ENCODE results near the gene VIPAS39. TPM values are rescaled to one million over a fixed set of nuclear protein-coding genes. Genes with fewer than 3 reads are reported as not detected.

VIPAS39 gene
- total RNA-seq, 2 donors from 2014 or later = 10.9 to 13.0 TPM

DNA sequence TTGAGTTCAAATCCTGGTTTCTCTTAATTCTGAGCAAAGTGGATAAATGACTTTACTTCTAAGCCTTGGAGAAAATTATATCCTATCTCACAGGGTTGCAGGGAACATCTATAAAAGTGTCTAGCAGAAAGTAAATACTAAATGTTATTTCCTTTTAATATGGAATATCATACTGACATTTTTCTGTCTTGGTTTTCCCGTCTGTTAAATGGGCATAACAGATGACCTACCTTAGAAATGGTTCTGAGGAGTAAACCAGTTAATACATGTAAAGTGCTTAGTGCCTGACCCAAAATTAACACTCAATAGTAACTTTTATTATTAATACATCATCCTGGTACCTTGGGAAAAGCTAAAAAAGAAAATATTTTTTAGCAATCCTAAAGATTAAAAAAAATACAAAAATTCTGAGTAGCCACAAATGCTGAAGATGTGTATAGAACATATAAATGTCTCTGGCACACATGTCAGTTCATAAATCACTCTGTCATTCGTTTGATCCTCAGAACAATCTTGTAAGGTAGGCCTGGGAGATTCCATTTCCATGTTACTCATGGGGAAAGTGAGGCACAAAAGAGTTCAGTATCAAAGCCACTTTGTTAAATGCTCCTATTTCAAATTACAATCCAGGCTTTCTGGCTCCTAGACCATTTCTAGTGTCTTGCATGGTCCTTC is 1.3 kb downstream of the VIPAS39 start:
- H3K9me3 ChIP-seq = no peaks in the 10 kb centered on the region
- no peak overlapping the region for H3K27ac ChIP-seq
- peaks cover 0 to 21% of the 10 kb centered on the region in 2 donors for H3K4me1 ChIP-seq
- DNase-seq (ENCODE audit: low spot score) = no peak
- no peaks in the 10 kb centered on the region for H3K27me3 ChIP-seq
- no peak overlapping the region for H3K4me3 ChIP-seq
- TF ChIP-seq, protein P1, sequence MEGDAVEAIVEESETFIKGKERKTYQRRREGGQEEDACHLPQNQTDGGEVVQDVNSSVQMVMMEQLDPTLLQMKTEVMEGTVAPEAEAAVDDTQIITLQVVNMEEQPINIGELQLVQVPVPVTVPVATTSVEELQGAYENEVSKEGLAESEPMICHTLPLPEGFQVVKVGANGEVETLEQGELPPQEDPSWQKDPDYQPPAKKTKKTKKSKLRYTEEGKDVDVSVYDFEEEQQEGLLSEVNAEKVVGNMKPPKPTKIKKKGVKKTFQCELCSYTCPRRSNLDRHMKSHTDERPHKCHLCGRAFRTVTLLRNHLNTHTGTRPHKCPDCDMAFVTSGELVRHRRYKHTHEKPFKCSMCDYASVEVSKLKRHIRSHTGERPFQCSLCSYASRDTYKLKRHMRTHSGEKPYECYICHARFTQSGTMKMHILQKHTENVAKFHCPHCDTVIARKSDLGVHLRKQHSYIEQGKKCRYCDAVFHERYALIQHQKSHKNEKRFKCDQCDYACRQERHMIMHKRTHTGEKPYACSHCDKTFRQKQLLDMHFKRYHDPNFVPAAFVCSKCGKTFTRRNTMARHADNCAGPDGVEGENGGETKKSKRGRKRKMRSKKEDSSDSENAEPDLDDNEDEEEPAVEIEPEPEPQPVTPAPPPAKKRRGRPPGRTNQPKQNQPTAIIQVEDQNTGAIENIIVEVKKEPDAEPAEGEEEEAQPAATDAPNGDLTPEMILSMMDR (IDR thresholded peaks at IDR 0.05) = no peak
- peaks cover 24% of the 10 kb centered on the region for H3K36me3 ChIP-seq

DNA sequence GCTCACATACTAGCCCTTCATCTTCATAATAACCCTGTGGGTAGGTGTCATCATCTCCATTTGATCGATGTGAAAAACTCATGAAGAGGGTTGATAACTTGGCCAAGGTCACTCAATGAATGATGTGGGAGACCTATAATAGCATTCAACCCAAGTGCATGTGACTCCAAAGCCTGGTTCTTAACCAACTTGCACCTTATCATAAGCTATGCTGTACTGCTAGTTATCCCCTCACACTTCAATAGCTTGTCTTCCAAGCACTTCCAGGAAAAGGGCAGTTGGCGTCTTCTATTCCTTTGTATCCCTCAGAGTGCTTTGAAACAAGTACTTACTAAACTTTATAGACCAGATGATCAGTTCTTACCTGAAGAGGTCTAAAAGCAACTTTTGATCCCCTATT is 15.2 kb downstream of the VIPAS39 start:
- Histone ChIP-seq H3K36me3 (peaks cover 57% of the 10 kb centered on the region), H3K27ac (no peak overlapping the region), H3K4me1 (no peaks in the 10 kb centered on the region), H3K9me3 (no peaks in the 10 kb centered on the region), H3K27me3 (no peaks in the 10 kb centered on the region), H3K4me3 (no peak overlapping the region)
- no peak for DNase-seq (ENCODE audit: low spot score)
- TF ChIP-seq, protein P1 (IDR thresholded peaks at IDR 0.05) = no peak

DNA sequence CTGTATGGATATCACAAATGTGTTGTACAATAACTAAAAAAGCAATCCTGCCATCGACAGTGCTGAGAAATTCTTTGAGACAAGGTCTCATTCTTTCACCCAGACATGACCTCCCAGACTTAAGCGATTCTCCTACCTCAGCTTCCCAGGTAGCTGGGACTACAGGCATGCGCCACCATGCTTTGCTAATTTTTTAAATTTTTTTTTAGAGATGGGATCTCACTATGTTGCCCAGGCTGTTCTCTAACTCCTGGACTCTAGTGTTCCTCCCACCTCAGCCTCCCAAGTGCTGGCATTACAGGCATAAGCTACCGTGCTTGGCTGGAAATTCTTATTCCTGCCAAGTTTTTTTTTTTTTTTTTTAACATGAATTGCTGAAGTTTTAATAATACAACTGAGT is 17.5 kb downstream of the VIPAS39 start:
- DNase-seq (ENCODE audit: low spot score) = no peak
- Histone ChIP-seq H3K36me3 (peaks cover 73% of the 10 kb centered on the region), H3K9me3 (no peaks in the 10 kb centered on the region), H3K27ac (no peak overlapping the region), H3K4me1 (no peaks in the 10 kb centered on the region), H3K4me3 (no peak overlapping the region), H3K27me3 (no peaks in the 10 kb centered on the region)
- TF ChIP-seq, protein P1 (IDR thresholded peaks at IDR 0.05) = no peak

DNA sequence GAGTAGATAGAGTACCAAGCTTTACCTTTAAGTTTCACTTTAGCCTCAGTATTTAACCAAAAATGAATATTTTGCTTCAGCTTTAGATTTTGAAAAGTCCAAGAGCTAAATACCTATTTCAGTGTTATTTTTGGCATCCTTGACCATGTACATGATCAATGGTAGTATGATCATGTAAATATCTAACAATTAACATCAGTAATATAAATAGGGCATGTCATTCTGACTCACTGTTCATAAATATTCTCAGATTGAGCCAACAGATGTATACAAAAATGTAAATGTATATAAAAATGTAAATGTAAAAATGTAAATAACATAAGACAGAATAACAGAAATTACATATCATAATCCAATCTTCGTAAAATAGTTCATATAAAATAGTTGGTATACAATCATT is 18.8 kb downstream of the VIPAS39 start:
- Histone ChIP-seq H3K4me1 (no peaks in the 10 kb centered on the region), H3K27me3 (no peaks in the 10 kb centered on the region), H3K9me3 (no peaks in the 10 kb centered on the region), H3K4me3 (no peak overlapping the region), H3K27ac (no peak overlapping the region), H3K36me3 (peaks cover 77% of the 10 kb centered on the region)
- DNase-seq (ENCODE audit: low spot score) = no peak
- TF ChIP-seq, protein P1 (IDR thresholded peaks at IDR 0.05) = no peak

- no peak for DNase-seq (ENCODE audit: low spot score)
- Histone ChIP-seq H3K36me3 (peaks cover 60% of the 10 kb centered on the region), H3K4me3 (no peak overlapping the region), H3K9me3 (no peaks in the 10 kb centered on the region), H3K4me1 (no peaks in the 10 kb centered on the region), H3K27me3 (no peaks in the 10 kb centered on the region), H3K27ac (no peak overlapping the region)
- TF ChIP-seq, protein P1 (IDR thresholded peaks at IDR 0.05) = no peak
Measured at GRCh38 chr14:77436042-77436441, 21.4 kb downstream of the VIPAS39 start.

GRCh38 chr14:77426396-77426795 is 31.0 kb downstream of the VIPAS39 start:
- Histone ChIP-seq H3K27ac (no peak overlapping the region), H3K27me3 (no peaks in the 10 kb centered on the region), H3K4me1 (no peaks in the 10 kb centered on the region), H3K4me3 (no peak overlapping the region), H3K9me3 (no peaks in the 10 kb centered on the region), H3K36me3 (peaks cover 73% of the 10 kb centered on the region)
- no peak for DNase-seq (ENCODE audit: low spot score)
- TF ChIP-seq, protein P1 (IDR thresholded peaks at IDR 0.05) = no peak

Data from right atrium auricular region (tissue), 2 donors.